ENCODE data around the gene OR5AC2.

- TF ChIP-seq POLR2A (IDR thresholded peaks at IDR 0.05): no peak
- no peak for TF ChIP-seq CTCF (IDR thresholded peaks at IDR 0.05)
These were observed 18.1 kb upstream of the OR5AC2 start for GRCh38 chr3:98068824-98069223.

Measured in body of pancreas (tissue), 4 donors.